Upper lobe of left lung (tissue), 6 donors: ENCODE measurements around the gene TMIGD3. TPM values are rescaled to one million over a fixed set of nuclear protein-coding genes. Genes with fewer than 3 reads are reported as not detected.

ENCODE experiments used
- ATAC-seq, 2 donors: fragments of 200-7000 bp; cut with Tn5 transposase; one replicate each; pipeline ENCODE4 v1.9.1; 2022; ENCODE audit warnings: mild to moderate bottlenecking in 2 of 2, moderate library complexity in 2 of 2; ENCODE audit not compliant: low FRiP score in 2 of 2
- DNase-seq, 2 donors: peaks; one replicate each; pipeline ENCODE4 v3.0.0-alpha.2; 2019 to 2020
- H3K27ac ChIP-seq, 4 donors: fragments of 200-600 bp; sonication (generic); one replicate each; pipeline ENCODE4 v1.5.1; 2016 to 2019
- H3K27me3 ChIP-seq, 4 donors: fragments of 200-600 bp; sonication (generic); one replicate each; pipeline ENCODE4 v1.5.1; 2017 to 2019
- H3K36me3 ChIP-seq, 4 donors: fragments of 200-600 bp; sonication (generic); one replicate each; pipeline ENCODE4 v1.5.1; 2016 to 2019
- H3K4me1 ChIP-seq, 4 donors: fragments of 200-600 bp; sonication (generic); one replicate each; pipeline ENCODE4 v1.5.1; 2018 to 2019
- H3K4me3 ChIP-seq, 4 donors: fragments of 200-600 bp; sonication (generic); one replicate each; pipeline ENCODE4 v1.5.1; 2017 to 2019; ENCODE audit warnings: mild to moderate bottlenecking in 2 of 4, moderate library complexity in 1 of 4
- H3K9me3 ChIP-seq, 4 donors: fragments of 200-600 bp; sonication (generic); one replicate each; pipeline ENCODE4 v1.5.1; 2018 to 2019
- CTCF ChIP-seq, 6 experiments: fragments of 450-650 bp in 4 of 6; fragments of 200-600 bp in 2 of 6; sonication (generic) in 2 of 6; IDR thresholded peaks; one replicate each; pipeline ENCODE4 v1.5.1; 2016 to 2019; ENCODE audit warnings: antibody characterized with exemption in 6 of 6
- EP300 ChIP-seq, 4 donors: sonication (generic); formaldehyde crosslinking; IDR thresholded peaks; one replicate each; pipeline ENCODE4 v1.5.1; 2017; ENCODE audit warnings: antibody characterized with exemption in 4 of 4, control low read depth in 2 of 4
- POLR2A ChIP-seq, 4 donors: fragments of 450-650 bp; IDR thresholded peaks; one replicate each; pipeline ENCODE4 v1.5.1; 2016 to 2017; ENCODE audit warnings: antibody characterized with exemption in 4 of 4, mild to moderate bottlenecking in 2 of 4
- POLR2AphosphoS5 ChIP-seq, 2 donors: sonication (generic); formaldehyde crosslinking; IDR thresholded peaks; one replicate each; pipeline ENCODE4 v1.5.1; 2017; ENCODE audit warnings: antibody characterized with exemption in 2 of 2
- WGBS, 2 donors: methylation state at CpG; one replicate each; pipeline ENCODE4 v1.1.5; 2017 to 2018; 5-methylcytosine and 5-hydroxymethylcytosine counted together
- total RNA-seq, 6 donors: library from RNA; depleted of rRNA in 4 of 6; stranded (reverse); fragments of >200 nt in 4 of 6; gene quantifications; one replicate each; pipeline versions ENCODE4 v1.1.0 to v1.2.1, GENCODE V29; 2016 to 2021
- donor health status: DM: no; HTN: no; CAD: no; lungs with moderate emphysema.
- donor health status: DM: no; HTN: yes; CAD: no; lungs with severe emphysema.

Gene TMIGD3
- total RNA-seq, 6 donors from 2014 or later: 2.0 to 36.7 (median 4.6) TPM

GRCh38 chr1:111480674-111481073 lies 22.8 kb downstream of the TMIGD3 start:
- Histone ChIP-seq H3K9me3 (no peaks in the 10 kb centered on the region), H3K36me3 (peaks cover 0 to 11% (median 1%) of the 10 kb centered on the region in 4 donors), H3K27ac (peak overlapping the region in 2 of 4 donors; percentile 2 to 28), H3K27me3 (no peaks in the 10 kb centered on the region), H3K4me1 (peaks cover 0 to 8% (median 6%) of the 10 kb centered on the region in 4 donors), H3K4me3 (no peak overlapping the region)
- peak in 1 of 2 donors; percentile 28 for ATAC-seq
- no peak for DNase-seq
- no peak for TF ChIP-seq POLR2AphosphoS5 (IDR thresholded peaks at IDR 0.05)
- no peak for TF ChIP-seq POLR2A (IDR thresholded peaks at IDR 0.05)
- TF ChIP-seq CTCF (IDR thresholded peaks at IDR 0.05): no peak
- no peak for TF ChIP-seq EP300 (IDR thresholded peaks at IDR 0.05)
- WGBS, 2 donors: 64 to 65% methylated on average over 1 of the region's 1 CpG

- DNase-seq: no peak
- ATAC-seq: peak in 1 of 2 donors; percentile 32
Measured at GRCh38 chr1:111476761-111477309, 26.6 kb downstream of the TMIGD3 start.

GRCh38 chr1:111476214-111476613 lies 27.2 kb downstream of the TMIGD3 start:
- Histone ChIP-seq H3K27me3 (no peaks in the 10 kb centered on the region), H3K4me1 (peaks cover 0 to 16% (median 11%) of the 10 kb centered on the region in 4 donors), H3K36me3 (peaks cover 0 to 15% (median 1%) of the 10 kb centered on the region in 4 donors), H3K4me3 (peak overlapping the region in 1 of 4 donors; percentile 39), H3K27ac (peak overlapping the region; percentile 54 to 69 (median 66)), H3K9me3 (no peaks in the 10 kb centered on the region)
- TF ChIP-seq EP300 (IDR thresholded peaks at IDR 0.05) (no peak), POLR2A (IDR thresholded peaks at IDR 0.05) (no peak), CTCF (IDR thresholded peaks at IDR 0.05) (no peak), POLR2AphosphoS5 (IDR thresholded peaks at IDR 0.05) (no peak)
- ATAC-seq: no peak
- no peak for DNase-seq

More at GRCh38 chr1:111476761-111477309, 26.6 kb downstream of the TMIGD3 start:
- peak in 1 of 4 donors; percentile 40 for TF ChIP-seq POLR2A (IDR thresholded peaks at IDR 0.05)
- no peak for TF ChIP-seq EP300 (IDR thresholded peaks at IDR 0.05)
- Histone ChIP-seq H3K36me3 (peaks cover 0 to 11% (median 1%) of the 10 kb centered on the region in 4 donors), H3K4me1 (peaks cover 2 to 21% (median 9%) of the 10 kb centered on the region in 4 donors), H3K27me3 (no peaks in the 10 kb centered on the region), H3K4me3 (no peak overlapping the region), H3K9me3 (no peaks in the 10 kb centered on the region), H3K27ac (peak overlapping the region; percentile 54 to 69 (median 68))
- WGBS, 2 donors: 19 to 49% methylated on average over 2 of the region's 2 CpGs

GRCh38 chr1:111475701-111476100 lies 27.7 kb downstream of the TMIGD3 start:
- 87 to 89% methylated on average over 5 of the region's 5 CpGs for WGBS, 2 donors
- Histone ChIP-seq H3K27me3 (no peaks in the 10 kb centered on the region), H3K27ac (peak overlapping the region; percentile 54 to 69 (median 66)), H3K9me3 (no peaks in the 10 kb centered on the region), H3K4me1 (peaks cover 0 to 16% (median 10%) of the 10 kb centered on the region in 4 donors), H3K4me3 (peak overlapping the region in 1 of 4 donors; percentile 39), H3K36me3 (peaks cover 0 to 15% (median 1%) of the 10 kb centered on the region in 4 donors)
- TF ChIP-seq POLR2AphosphoS5 (IDR thresholded peaks at IDR 0.05): no peak
- TF ChIP-seq EP300 (IDR thresholded peaks at IDR 0.05): no peak
- no peak for TF ChIP-seq CTCF (IDR thresholded peaks at IDR 0.05)
- no peak for TF ChIP-seq POLR2A (IDR thresholded peaks at IDR 0.05)
- DNase-seq (no peak), ATAC-seq (no peak)

GRCh38 chr1:111474521-111474920 lies 28.9 kb downstream of the TMIGD3 start:
- Histone ChIP-seq H3K27me3 (no peaks in the 10 kb centered on the region), H3K4me3 (peak overlapping the region in 3 of 4 donors; percentile 16 to 39 (median 20)), H3K4me1 (peaks cover 0 to 16% (median 10%) of the 10 kb centered on the region in 4 donors), H3K36me3 (peaks cover 0 to 25% (median 5%) of the 10 kb centered on the region in 4 donors), H3K9me3 (no peaks in the 10 kb centered on the region), H3K27ac (peak overlapping the region; percentile 74 to 83 (median 80))
- DNase-seq: no peak
- whole genome bisulfite sequencing, 2 donors: 69 to 70% methylated on average over 4 of the region's 4 CpGs
- TF ChIP-seq POLR2AphosphoS5 (IDR thresholded peaks at IDR 0.05): no peak
- no peak for TF ChIP-seq EP300 (IDR thresholded peaks at IDR 0.05)
- ATAC-seq: no peak
